ENCODE measurements around the gene LOXL3.
"Not testable (repeated sequence)": the region's sequence is repeated elsewhere in the genome, so short reads cannot be mapped to it uniquely, and the experiment has no call there.

LOXL3 gene

DNA sequence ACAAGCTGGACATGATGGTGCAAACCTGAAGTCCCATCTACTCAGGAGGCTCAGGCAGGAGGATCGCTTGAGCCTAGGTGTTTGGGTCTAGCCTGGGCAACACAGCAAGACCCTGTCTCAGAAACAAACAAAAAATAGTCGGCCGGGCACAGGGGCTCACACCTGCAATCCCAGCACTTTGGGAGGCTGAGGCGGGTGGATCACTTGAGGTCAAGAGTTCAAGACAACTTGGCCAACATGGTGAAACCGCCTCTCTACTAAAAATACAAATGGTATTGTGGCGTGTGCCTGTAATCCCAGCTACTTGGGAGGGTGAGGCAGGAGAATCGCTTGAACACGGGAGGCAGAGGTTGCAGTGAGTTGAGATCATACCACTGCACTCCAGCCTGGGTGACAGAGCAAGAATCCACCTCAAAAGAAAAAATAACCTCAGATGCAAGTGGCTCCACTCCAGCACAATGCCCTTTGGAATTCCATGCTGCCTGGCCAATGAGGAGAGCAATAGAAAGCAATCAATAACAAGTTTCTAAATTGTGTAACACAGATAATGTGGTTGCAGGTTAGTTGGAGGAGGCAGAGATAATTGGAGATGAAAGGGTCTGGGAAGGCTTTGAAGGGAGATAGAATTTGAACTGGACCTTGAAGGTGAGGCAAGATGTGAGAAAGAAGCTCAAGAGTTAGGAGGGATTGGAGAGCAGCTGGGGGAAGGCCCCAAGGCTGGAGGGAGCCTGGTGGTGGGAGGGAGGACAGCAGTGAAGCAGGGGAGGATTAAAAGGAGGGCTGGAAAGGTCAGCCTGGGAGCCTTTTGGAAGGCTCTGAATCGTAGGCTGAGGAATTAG lies 64.9 kb downstream of the LOXL3 start:
- DNase-seq (no peak), ATAC-seq (no peak)

GRCh38 chr2:74486141-74486540 lies 67.6 kb downstream of the LOXL3 start:
- no peak for ATAC-seq
- no peak for DNase-seq

DNA sequence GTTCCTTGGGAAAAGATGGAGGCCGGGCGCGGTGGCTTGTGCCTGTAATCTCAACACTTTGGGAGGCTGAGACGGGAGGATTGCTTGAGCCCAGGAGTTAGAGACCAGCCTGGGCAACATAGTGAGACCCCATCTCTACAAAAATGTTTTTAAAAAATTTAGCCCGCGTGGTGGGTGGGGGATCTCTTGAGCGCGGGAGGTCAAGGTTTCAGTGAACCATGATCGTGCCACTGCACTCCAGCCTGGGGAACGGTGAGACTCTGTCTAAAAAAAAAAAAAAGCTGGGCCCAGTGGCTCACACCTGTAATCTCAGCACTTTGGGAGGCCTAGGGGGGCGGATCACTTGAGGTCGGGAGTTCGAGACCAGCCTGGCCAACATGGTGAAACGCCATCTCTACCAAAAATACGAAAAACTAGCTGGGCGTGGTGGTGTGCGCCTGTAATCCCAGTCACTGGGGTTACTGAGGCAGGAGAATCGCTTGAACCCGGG lies 70.0 kb downstream of the LOXL3 start:
- not testable (repeated sequence) for DNase-seq, ATAC-seq

- peak; percentile 93 for ATAC-seq
- peak; percentile 94 for DNase-seq
These were observed 70.7 kb downstream of the LOXL3 start, which contains the start of the genes CCDC142 and TTC31 for GRCh38 chr2:74482801-74483674. CCDC142 (minus strand) TSS chr2:74482998; CDS start chr2:74482837, 161 bp downstream. TTC31 (plus strand) TSS chr2:74483081; CDS start chr2:74483096, 15 bp downstream.

Measured in stimulated activated naive CD8-positive, alpha-beta T cell treated with anti-CD3 and anti-CD28 coated beads, Interleukin-15, Interleukin-2, amounts not matched to agents 100 U/mL and 50 U/mL, for 24 hours (primary cell).